Astrocyte of the spinal cord (primary cell): Measurements from ENCODE around the gene PEX26.
"Not testable (repeated sequence)": the region's sequence is repeated elsewhere in the genome, so short reads cannot be mapped to it uniquely, and the experiment has no call there.

Source experiments
- DNase-seq: peaks from one replicate; pipeline ENCODE4 v3.0.0; 2011; ENCODE audit warnings: low read depth, low spot score
- H3K4me3 ChIP-seq: 2 replicates; pipeline ENCODE4 v1.5.1; 2011; ENCODE audit warnings: low read depth, mild to moderate bottlenecking, low read length, moderate library complexity
- CTCF ChIP-seq: IDR thresholded peaks from 2 replicates; pipeline ENCODE4 v1.5.1; 2012; ENCODE audit warnings: low read depth, mild to moderate bottlenecking, low read length, inconsistent platforms
- in situ Hi-C: cut with HindIII; loops from 2 replicates; pipeline ENCODE4 v1.10.0; 2017; ENCODE audit warnings: low sequenced_read_pairs

The PEX26 gene

DNA sequence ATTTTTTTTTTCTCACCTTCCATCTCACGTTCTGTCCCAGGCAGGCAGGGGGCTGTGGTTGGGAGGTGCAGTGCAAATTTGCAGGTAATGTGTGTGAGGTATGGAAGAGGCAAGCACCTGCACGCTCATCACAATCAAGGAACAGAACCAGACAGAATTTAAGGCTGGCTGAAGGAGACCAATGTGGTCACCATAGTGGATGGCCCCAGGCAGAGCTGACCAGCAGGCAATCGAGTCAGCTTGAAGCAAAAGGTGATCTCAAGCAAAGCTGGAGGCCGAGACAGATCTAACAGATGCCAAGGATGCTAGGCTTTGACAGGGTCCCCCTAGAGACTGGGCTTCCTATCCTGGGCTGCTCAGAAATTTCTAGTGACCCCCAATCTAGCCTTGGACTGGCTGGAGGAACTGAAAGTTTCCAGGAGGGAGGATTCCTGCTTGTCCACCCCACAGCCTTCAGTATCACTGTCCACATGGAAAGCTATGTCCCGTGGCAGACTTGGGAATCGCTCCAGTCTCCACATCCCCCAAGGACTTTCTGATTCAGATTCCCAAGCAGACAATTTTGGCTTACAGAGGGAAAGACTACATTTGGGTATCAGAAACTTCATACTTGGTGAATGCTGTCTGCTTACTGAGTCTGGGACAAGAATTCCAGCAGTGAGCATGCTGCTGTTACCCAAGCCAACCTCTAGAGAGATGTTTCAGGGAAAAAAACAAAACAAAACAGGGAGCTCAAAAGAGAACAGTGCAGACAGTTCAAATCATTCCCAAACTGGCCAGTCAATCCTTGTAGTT is 44.4 kb upstream of the PEX26 start:
- in situ Hi-C loops = no loop called here
- no peak overlapping the region for H3K4me3 ChIP-seq
- peak; percentile 16 for TF ChIP-seq CTCF
- DNase-seq = no peak

GRCh38 chr22:18034076-18034475 is 43.7 kb upstream of the PEX26 start:
- H3K4me3 ChIP-seq = no peak overlapping the region
- DNase-seq = no peak
- in situ Hi-C loops = no loop called here
- TF ChIP-seq CTCF = no peak

DNA sequence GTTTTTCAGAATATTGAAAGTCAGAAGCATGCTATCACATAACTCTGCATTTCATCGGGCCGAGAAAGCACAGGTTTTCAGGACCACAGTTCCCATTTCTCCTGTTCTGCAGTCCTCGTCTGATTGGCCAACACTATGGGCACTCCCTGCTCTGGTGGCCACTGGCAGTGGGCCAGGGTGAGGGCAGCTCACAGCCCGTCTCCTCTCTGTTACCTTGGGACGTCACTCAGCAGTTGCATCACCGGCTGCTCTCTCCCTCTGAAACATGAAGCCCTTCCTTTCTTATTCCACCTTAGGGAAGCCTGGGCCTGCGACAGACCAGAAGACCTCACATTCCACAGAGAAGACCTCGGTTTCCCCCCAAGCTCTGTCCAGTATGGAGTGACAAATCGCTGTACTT is 42.0 kb upstream of the PEX26 start:
- no peak for TF ChIP-seq CTCF
- in situ Hi-C loops = no loop called here
- no peak for DNase-seq
- H3K4me3 ChIP-seq = no peak overlapping the region

- in situ Hi-C loops, H3K4me3 ChIP-seq, DNase-seq: not testable (repeated sequence)
These were observed 36.9 kb upstream of the PEX26 start for GRCh38 chr22:18040898-18041297.

DNA sequence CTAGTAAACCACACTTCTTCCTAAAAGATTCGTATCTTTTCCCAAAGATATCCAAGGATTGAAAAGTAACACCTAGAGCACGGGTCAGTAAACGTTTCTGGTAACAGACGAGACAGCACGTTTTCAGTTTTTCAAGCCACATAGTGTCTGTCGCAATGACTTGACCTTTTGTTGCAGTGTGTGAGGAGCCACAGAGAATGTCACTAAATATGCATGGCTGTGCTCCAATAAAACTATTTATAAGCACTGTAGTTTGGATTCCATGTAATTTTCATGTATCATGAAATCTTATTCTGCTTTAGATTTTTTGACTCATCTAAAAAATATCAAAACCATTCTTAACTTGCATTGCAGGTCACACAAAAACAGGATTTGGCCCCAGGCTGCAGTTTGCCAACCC is 35.1 kb upstream of the PEX26 start:
- H3K4me3 ChIP-seq = no peak overlapping the region
- no peak for TF ChIP-seq CTCF
- in situ Hi-C loops = no loop called here
- no peak for DNase-seq

- in situ Hi-C loops = no loop called here
- TF ChIP-seq CTCF = no peak
- H3K4me3 ChIP-seq = no peak overlapping the region
- DNase-seq = peak; percentile 47
These were observed 33.1 kb upstream of the PEX26 start for GRCh38 chr22:18044548-18045271.

GRCh38 chr22:18045794-18046193 is 32.0 kb upstream of the PEX26 start:
- in situ Hi-C loops = no loop called here
- no peak overlapping the region for H3K4me3 ChIP-seq
- DNase-seq = no peak
- TF ChIP-seq CTCF = no peak
